Loucy (cell line): ENCODE results near the gene GTF2F2.

Source experiments
- H2AFZ ChIP-seq: fragments of 200-600 bp; sonication (generic); 2 replicates; pipeline ENCODE4 v1.6.0; 2016; ENCODE audit warnings: antibody characterized with exemption, mild to moderate bottlenecking, low read length, moderate library complexity
- H3F3A ChIP-seq: fragments of 200-600 bp; 2 replicates; pipeline ENCODE4 v1.6.0; 2016; ENCODE audit warnings: antibody characterized with exemption, low read depth, mild to moderate bottlenecking
- H3K27me3 ChIP-seq: fragments of 200-600 bp; sonication (generic); 2 replicates; pipeline ENCODE4 v1.6.1; 2014; ENCODE audit warnings: low read length, mild to moderate bottlenecking; ENCODE audit not compliant: insufficient read depth, poor library complexity, severe bottlenecking
- H3K36me3 ChIP-seq: fragments of 200-600 bp; sonication (generic); 2 replicates; pipeline ENCODE4 v1.6.1; 2016; ENCODE audit warnings: low read length; ENCODE audit not compliant: insufficient read depth
- H3K4me1 ChIP-seq: fragments of 200-600 bp; sonication (generic); 2 replicates; pipeline ENCODE4 v1.5.1; 2014; ENCODE audit warnings: low read length, mild to moderate bottlenecking; ENCODE audit not compliant: insufficient read depth, poor library complexity, severe bottlenecking
- H3K4me2 ChIP-seq: fragments of 200-600 bp; sonication (generic); 2 replicates; pipeline ENCODE4 v1.6.0; 2014; ENCODE audit warnings: antibody characterized with exemption, low read length, low read depth, mild to moderate bottlenecking; ENCODE audit not compliant: poor library complexity, severe bottlenecking
- H3K4me3 ChIP-seq: fragments of 200-600 bp; sonication (generic); 2 replicates; pipeline ENCODE4 v1.5.1; 2014; ENCODE audit warnings: low read length, mild to moderate bottlenecking, mixed read lengths; ENCODE audit not compliant: poor library complexity, severe bottlenecking
- H3K79me2 ChIP-seq: fragments of 200-600 bp; sonication (generic); 2 replicates; pipeline ENCODE4 v1.6.1; 2014; ENCODE audit warnings: low read length; ENCODE audit not compliant: insufficient read depth
- H3K9ac ChIP-seq: fragments of 200-600 bp; sonication (generic); 2 replicates; pipeline ENCODE4 v1.6.0; 2014; ENCODE audit warnings: mild to moderate bottlenecking, low read depth, low read length, moderate library complexity; ENCODE audit not compliant: poor library complexity, severe bottlenecking
- H3K9me2 ChIP-seq: fragments of 200-600 bp; sonication (generic); replicated peaks from 2 replicates; pipeline ENCODE4 v1.6.1; 2016; ENCODE audit warnings: low read depth, low read length, mixed read lengths
- H3K9me3 ChIP-seq: fragments of 200-600 bp; sonication (generic); 2 replicates; pipeline ENCODE4 v1.6.1; 2014; ENCODE audit warnings: mild to moderate bottlenecking, antibody characterized with exemption, low read length, low read depth; ENCODE audit not compliant: insufficient read depth
- H4K20me1 ChIP-seq: fragments of 200-600 bp; sonication (generic); 2 replicates; pipeline ENCODE4 v1.6.0; 2014; ENCODE audit warnings: antibody characterized with exemption, low read length, mild to moderate bottlenecking; ENCODE audit not compliant: insufficient read depth, poor library complexity, severe bottlenecking
- CTCF ChIP-seq: fragments of 200-600 bp; sonication (generic); conservative IDR thresholded peaks from 2 replicates; pipeline ENCODE4 v1.5.1; 2014; ENCODE audit warnings: mild to moderate bottlenecking, antibody characterized with exemption, low read length
- EZH2phosphoT487 ChIP-seq: fragments of 200-600 bp; IDR thresholded peaks from 2 replicates; pipeline ENCODE4 v1.6.1; 2018; ENCODE audit warnings: antibody characterized with exemption, mild to moderate bottlenecking, moderate library complexity, borderline replicate concordance

Gene GTF2F2

GRCh38 chr13:45104261-45104660, 16.0 kb upstream of the GTF2F2 start:
- Histone ChIP-seq H3K9me3 (no peaks in the 10 kb centered on the region), H3K79me2 (no peaks in the 10 kb centered on the region), H3K27me3 (no peaks in the 10 kb centered on the region), H3F3A (no peaks in the 10 kb centered on the region), H2AFZ (no peak overlapping the region), H3K9me2 (no peaks in the 10 kb centered on the region), H4K20me1 (no peaks in the 10 kb centered on the region), H3K4me2 (no peak overlapping the region), H3K4me3 (no peak overlapping the region), H3K4me1 (peaks cover 4% of the 10 kb centered on the region), H3K9ac (no peak overlapping the region), H3K36me3 (no peaks in the 10 kb centered on the region)
- TF ChIP-seq CTCF = no peak
- TF ChIP-seq EZH2phosphoT487 = no peak

- H3K79me2 ChIP-seq = no peaks in the 10 kb centered on the region
- H3K9me2 ChIP-seq = no peaks in the 10 kb centered on the region
- H3K27me3 ChIP-seq = no peaks in the 10 kb centered on the region
- no peak overlapping the region for H3K4me3 ChIP-seq
- H3K4me2 ChIP-seq = no peak overlapping the region
- no peaks in the 10 kb centered on the region for H4K20me1 ChIP-seq
- peaks cover 9% of the 10 kb centered on the region for H3K4me1 ChIP-seq
- H3K9me3 ChIP-seq = no peaks in the 10 kb centered on the region
- H3F3A ChIP-seq = no peaks in the 10 kb centered on the region
- H2AFZ ChIP-seq = no peak overlapping the region
- H3K36me3 ChIP-seq = no peaks in the 10 kb centered on the region
- no peak for TF ChIP-seq EZH2phosphoT487
- no peak for TF ChIP-seq CTCF
- H3K9ac ChIP-seq = no peak overlapping the region
Measured at GRCh38 chr13:45105895-45106294, 14.4 kb upstream of the GTF2F2 start.

GRCh38 chr13:45107539-45107938, 12.8 kb upstream of the GTF2F2 start:
- Histone ChIP-seq H3K36me3 (no peaks in the 10 kb centered on the region), H3K4me2 (no peak overlapping the region), H2AFZ (no peak overlapping the region)

More at GRCh38 chr13:45107539-45107938, 12.8 kb upstream of the GTF2F2 start:
- peaks cover 9% of the 10 kb centered on the region for H3K4me1 ChIP-seq
- no peaks in the 10 kb centered on the region for H3K27me3 ChIP-seq
- TF ChIP-seq EZH2phosphoT487 (no peak), CTCF (no peak)
- H3K9me3 ChIP-seq = no peaks in the 10 kb centered on the region
- no peaks in the 10 kb centered on the region for H3K79me2 ChIP-seq
- no peak overlapping the region for H3K4me3 ChIP-seq
- no peaks in the 10 kb centered on the region for H3K9me2 ChIP-seq
- no peak overlapping the region for H3K9ac ChIP-seq
- no peaks in the 10 kb centered on the region for H4K20me1 ChIP-seq
- H3F3A ChIP-seq = no peaks in the 10 kb centered on the region
